Mammary epithelial cell (primary cell): ENCODE measurements around the gene LRBA.
"Not testable (repeated sequence)": the region's sequence is repeated elsewhere in the genome, so short reads cannot be mapped to it uniquely, and the experiment has no call there.

ENCODE experiments used
- CTCF ChIP-seq, 2 donors: IDR thresholded peaks in 1 of 2; conservative IDR thresholded peaks in 1 of 2; 2 replicates each; pipeline ENCODE4 v1.5.1; 2011 to 2012; ENCODE audit warnings: inconsistent platforms in 2 of 2, low read length in 2 of 2, mild to moderate bottlenecking in 2 of 2, control low read depth in 1 of 2, low read depth in 1 of 2; ENCODE audit not compliant: insufficient read depth in 1 of 2; ENCODE audit errors: extremely low read depth in 1 of 2
- EZH2 ChIP-seq: IDR thresholded peaks from 2 replicates; pipeline ENCODE4 v1.6.1; 2012; ENCODE audit warnings: low read length, inconsistent platforms, borderline replicate concordance

- TF ChIP-seq CTCF (conservative IDR thresholded peaks at IDR 0.05 in 1 of 2, IDR thresholded peaks at IDR 0.05 in 1 of 2; ENCODE audit: extremely low read depth in 1 of 2, insufficient read depth in 1 of 2, low read depth in 1 of 2, low read length in 2 of 2); EZH2: not testable (repeated sequence)
These were observed 48.1 kb upstream of the LRBA start for GRCh38 chr4:151063143-151063542.
